ENCODE data around the gene BCL3. TPM values are rescaled to one million over a fixed set of nuclear protein-coding genes. Genes with fewer than 3 reads are reported as not detected.

The BCL3 gene
- total and polyA plus RNA-seq, 12 donors = 7.1 to 76.3 (median 20.9) TPM

- H3K27me3 ChIP-seq = no peaks in the 10 kb centered on the region
- H3K27ac ChIP-seq = peak overlapping the region; percentile 82 to 100 (median 94)
- intact Hi-C loops (cut with DNase I) = no loop called here
- peak; percentile 87 to 94 for DNase-seq
- H3K36me3 ChIP-seq = peaks cover 0 to 72% (median 10%) of the 10 kb centered on the region in 9 donors
- no peaks in the 10 kb centered on the region for H3K9me3 ChIP-seq
- 14 to 15% methylated on average over 18 of the region's 18 CpGs for WGBS, 2 donors
- peak overlapping the region; percentile 18 to 92 (median 56) for H3K4me3 ChIP-seq
- H3K4me1 ChIP-seq = peaks cover 18 to 90% (median 71%) of the 10 kb centered on the region in 9 donors
- peak; percentile 46 to 73 (median 64) for ATAC-seq
- TF ChIP-seq, protein P1, sequence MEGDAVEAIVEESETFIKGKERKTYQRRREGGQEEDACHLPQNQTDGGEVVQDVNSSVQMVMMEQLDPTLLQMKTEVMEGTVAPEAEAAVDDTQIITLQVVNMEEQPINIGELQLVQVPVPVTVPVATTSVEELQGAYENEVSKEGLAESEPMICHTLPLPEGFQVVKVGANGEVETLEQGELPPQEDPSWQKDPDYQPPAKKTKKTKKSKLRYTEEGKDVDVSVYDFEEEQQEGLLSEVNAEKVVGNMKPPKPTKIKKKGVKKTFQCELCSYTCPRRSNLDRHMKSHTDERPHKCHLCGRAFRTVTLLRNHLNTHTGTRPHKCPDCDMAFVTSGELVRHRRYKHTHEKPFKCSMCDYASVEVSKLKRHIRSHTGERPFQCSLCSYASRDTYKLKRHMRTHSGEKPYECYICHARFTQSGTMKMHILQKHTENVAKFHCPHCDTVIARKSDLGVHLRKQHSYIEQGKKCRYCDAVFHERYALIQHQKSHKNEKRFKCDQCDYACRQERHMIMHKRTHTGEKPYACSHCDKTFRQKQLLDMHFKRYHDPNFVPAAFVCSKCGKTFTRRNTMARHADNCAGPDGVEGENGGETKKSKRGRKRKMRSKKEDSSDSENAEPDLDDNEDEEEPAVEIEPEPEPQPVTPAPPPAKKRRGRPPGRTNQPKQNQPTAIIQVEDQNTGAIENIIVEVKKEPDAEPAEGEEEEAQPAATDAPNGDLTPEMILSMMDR (IDR thresholded peaks at IDR 0.05) = peak in 4 of 9 donors; percentile 19 to 34 (median 26)
Measured at GRCh38 chr19:44752816-44753625, 4.5 kb downstream of the BCL3 start.

- H3K36me3 ChIP-seq = peaks cover 0 to 78% (median 10%) of the 10 kb centered on the region in 9 donors
- WGBS, 2 donors = 1 to 2% methylated on average over 10 to 11 of the region's 11 CpGs
Measured at GRCh38 chr19:44753626-44753931, 5.1 kb downstream of the BCL3 start.

DNA sequence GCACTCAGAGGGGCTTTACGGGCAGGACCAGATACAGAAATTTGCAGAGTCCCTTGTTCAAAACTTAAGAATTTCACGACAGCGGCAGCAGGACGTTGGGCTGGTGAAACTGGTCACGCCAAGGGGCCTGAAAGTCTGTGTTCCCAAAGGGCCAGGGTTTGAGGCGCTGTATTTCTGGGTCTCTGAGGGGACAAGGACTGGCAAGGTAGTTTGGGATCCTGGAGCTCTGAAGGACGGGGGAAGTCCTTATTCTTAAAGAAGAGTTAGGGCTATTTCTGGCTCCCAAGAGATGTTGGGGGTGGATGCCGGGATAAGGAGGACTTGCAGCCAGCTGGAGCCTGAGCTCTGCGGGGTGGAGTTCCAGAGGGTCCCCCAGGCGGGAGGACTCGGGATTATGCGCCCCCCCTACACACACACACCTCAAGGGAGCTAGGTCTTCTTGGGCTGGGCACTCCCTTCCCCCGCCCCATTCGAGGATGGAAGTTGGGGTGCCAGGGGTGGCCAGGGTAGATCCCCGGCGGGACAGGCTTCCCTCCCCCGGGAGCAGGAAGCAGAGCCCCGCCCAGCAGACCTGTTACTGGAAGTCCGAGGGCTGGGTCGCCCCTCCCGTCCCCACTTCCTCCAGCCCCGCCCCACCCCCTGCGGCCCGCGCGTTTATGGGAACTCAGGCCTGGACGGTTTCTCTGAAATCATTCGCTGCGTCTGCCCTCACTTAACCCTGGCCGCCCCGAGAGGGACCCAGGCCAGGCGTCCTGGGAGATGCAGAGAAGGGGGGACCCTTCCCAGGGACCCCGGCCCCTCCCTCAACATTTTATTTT is 5.6 kb downstream of the BCL3 start:
- no peaks in the 10 kb centered on the region for H3K27me3 ChIP-seq
- DNase-seq = peak; percentile 94 to 96
- ATAC-seq = peak; percentile 65 to 82 (median 78)
- H3K27ac ChIP-seq = peak overlapping the region; percentile 82 to 100 (median 94)
- H3K9me3 ChIP-seq = no peaks in the 10 kb centered on the region
- 1 to 3% methylated on average over 32 to 33 of the region's 33 CpGs for WGBS, 2 donors
- peaks cover 23 to 95% (median 78%) of the 10 kb centered on the region in 9 donors for H3K4me1 ChIP-seq
- peak overlapping the region; percentile 13 to 92 (median 56) for H3K4me3 ChIP-seq
- intact Hi-C loops (cut with DNase I) = no loop called here
- H3K36me3 ChIP-seq = peaks cover 0 to 83% (median 10%) of the 10 kb centered on the region in 9 donors
- TF ChIP-seq, protein P1 (IDR thresholded peaks at IDR 0.05) = no peak

More at GRCh38 chr19:44753626-44753931, 5.1 kb downstream of the BCL3 start:
- H3K4me3 ChIP-seq = peak overlapping the region; percentile 18 to 92 (median 56)
- TF ChIP-seq, protein P1 (IDR thresholded peaks at IDR 0.05) = no peak
- H3K4me1 ChIP-seq = peaks cover 22 to 93% (median 76%) of the 10 kb centered on the region in 9 donors
- ATAC-seq (no peak), DNase-seq (no peak)
- peak overlapping the region; percentile 82 to 100 (median 94) for H3K27ac ChIP-seq
- intact Hi-C loops (cut with DNase I) = no loop called here
- H3K9me3 ChIP-seq = no peaks in the 10 kb centered on the region
- no peaks in the 10 kb centered on the region for H3K27me3 ChIP-seq

- no peak for ATAC-seq
- intact Hi-C loops (cut with DNase I) = loop anchor here in 4 of 10 donors (5.0 kb wide), 1 partner anchor 32 kb away; no protein-coding TSS in a partner anchor
- H3K27ac ChIP-seq = peak overlapping the region; percentile 82 to 100 (median 94)
- WGBS, 2 donors = 34 to 43% methylated on average over 11 of the region's 11 CpGs
- TF ChIP-seq, protein P1 (IDR thresholded peaks at IDR 0.05) = no peak
- H3K4me1 ChIP-seq = peaks cover 23 to 89% (median 80%) of the 10 kb centered on the region in 9 donors
- no peaks in the 10 kb centered on the region for H3K27me3 ChIP-seq
- no peak for DNase-seq
- H3K36me3 ChIP-seq = peaks cover 0 to 87% (median 15%) of the 10 kb centered on the region in 9 donors
- no peaks in the 10 kb centered on the region for H3K9me3 ChIP-seq
- peak overlapping the region in 9 of 10 donors; percentile 19 to 92 (median 57) for H3K4me3 ChIP-seq
Measured at GRCh38 chr19:44754750-44755080, 6.2 kb downstream of the BCL3 start.

Data from heart right ventricle (tissue), 16 donors.